Nephron progenitor cell (in vitro differentiated cells): ENCODE results near the gene RICTOR.

Experiments used
- DNase-seq: peaks from one replicate; pipeline ENCODE4 v3.0.0; 2021
- H3K27ac Mint-ChIP-seq: 2 replicates; pipeline ENCODE4 v1.8.0; 2021; ENCODE audit warnings: mild to moderate bottlenecking, moderate library complexity, mixed read lengths
- H3K27me3 Mint-ChIP-seq: 2 replicates; pipeline ENCODE4 v1.8.0; 2021; ENCODE audit warnings: mild to moderate bottlenecking, low read depth, mixed read lengths; ENCODE audit not compliant: poor library complexity
- H3K36me3 Mint-ChIP-seq: 2 replicates; pipeline ENCODE4 v1.8.0; 2021; ENCODE audit warnings: low read depth, mixed read lengths
- H3K4me1 Mint-ChIP-seq: 2 replicates; pipeline ENCODE4 v1.8.0; 2021; ENCODE audit warnings: mixed read lengths
- H3K4me3 Mint-ChIP-seq: 2 replicates; pipeline ENCODE4 v1.8.0; 2021; ENCODE audit warnings: mild to moderate bottlenecking, moderate library complexity, mixed read lengths
- H3K9me3 Mint-ChIP-seq: 2 replicates; pipeline ENCODE4 v1.8.0; 2021; ENCODE audit warnings: mild to moderate bottlenecking, moderate library complexity, mixed read lengths
- TF ChIP-seq, protein P1 (sequence below): fragments of 200-600 bp; sonication (generic); IDR thresholded peaks from 2 replicates; pipeline ENCODE4 v1.5.0; 2021; ENCODE audit warnings: antibody characterized with exemption

Gene RICTOR

GRCh38 chr5:38896760-38897159 is 177.4 kb downstream of the RICTOR start:
- no peaks in the 10 kb centered on the region for H3K36me3 Mint-ChIP-seq
- DNase-seq = no peak
- no peak overlapping the region for H3K4me3 Mint-ChIP-seq
- peaks cover 2% of the 10 kb centered on the region for H3K27me3 Mint-ChIP-seq
- TF ChIP-seq, protein P1, sequence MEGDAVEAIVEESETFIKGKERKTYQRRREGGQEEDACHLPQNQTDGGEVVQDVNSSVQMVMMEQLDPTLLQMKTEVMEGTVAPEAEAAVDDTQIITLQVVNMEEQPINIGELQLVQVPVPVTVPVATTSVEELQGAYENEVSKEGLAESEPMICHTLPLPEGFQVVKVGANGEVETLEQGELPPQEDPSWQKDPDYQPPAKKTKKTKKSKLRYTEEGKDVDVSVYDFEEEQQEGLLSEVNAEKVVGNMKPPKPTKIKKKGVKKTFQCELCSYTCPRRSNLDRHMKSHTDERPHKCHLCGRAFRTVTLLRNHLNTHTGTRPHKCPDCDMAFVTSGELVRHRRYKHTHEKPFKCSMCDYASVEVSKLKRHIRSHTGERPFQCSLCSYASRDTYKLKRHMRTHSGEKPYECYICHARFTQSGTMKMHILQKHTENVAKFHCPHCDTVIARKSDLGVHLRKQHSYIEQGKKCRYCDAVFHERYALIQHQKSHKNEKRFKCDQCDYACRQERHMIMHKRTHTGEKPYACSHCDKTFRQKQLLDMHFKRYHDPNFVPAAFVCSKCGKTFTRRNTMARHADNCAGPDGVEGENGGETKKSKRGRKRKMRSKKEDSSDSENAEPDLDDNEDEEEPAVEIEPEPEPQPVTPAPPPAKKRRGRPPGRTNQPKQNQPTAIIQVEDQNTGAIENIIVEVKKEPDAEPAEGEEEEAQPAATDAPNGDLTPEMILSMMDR = no peak
- peaks cover 41% of the 10 kb centered on the region for H3K9me3 Mint-ChIP-seq
- no peaks in the 10 kb centered on the region for H3K4me1 Mint-ChIP-seq
- H3K27ac Mint-ChIP-seq = no peak overlapping the region

GRCh38 chr5:38892363-38892762 is 181.8 kb downstream of the RICTOR start:
- peaks cover 2% of the 10 kb centered on the region for H3K27me3 Mint-ChIP-seq
- no peak for DNase-seq
- peaks cover 37% of the 10 kb centered on the region for H3K9me3 Mint-ChIP-seq
- peaks cover 4% of the 10 kb centered on the region for H3K4me1 Mint-ChIP-seq
- TF ChIP-seq, protein P1 = no peak
- no peaks in the 10 kb centered on the region for H3K36me3 Mint-ChIP-seq
- H3K27ac Mint-ChIP-seq = no peak overlapping the region
- no peak overlapping the region for H3K4me3 Mint-ChIP-seq

- Mint-ChIP-seq H3K9me3 (peaks cover 29% of the 10 kb centered on the region), H3K36me3 (no peaks in the 10 kb centered on the region), H3K4me3 (no peak overlapping the region), H3K27me3 (peaks cover 2% of the 10 kb centered on the region), H3K4me1 (peaks cover 4% of the 10 kb centered on the region), H3K27ac (no peak overlapping the region)
- TF ChIP-seq, protein P1 = no peak
- no peak for DNase-seq
Measured at GRCh38 chr5:38891563-38891962, 182.6 kb downstream of the RICTOR start.

DNA sequence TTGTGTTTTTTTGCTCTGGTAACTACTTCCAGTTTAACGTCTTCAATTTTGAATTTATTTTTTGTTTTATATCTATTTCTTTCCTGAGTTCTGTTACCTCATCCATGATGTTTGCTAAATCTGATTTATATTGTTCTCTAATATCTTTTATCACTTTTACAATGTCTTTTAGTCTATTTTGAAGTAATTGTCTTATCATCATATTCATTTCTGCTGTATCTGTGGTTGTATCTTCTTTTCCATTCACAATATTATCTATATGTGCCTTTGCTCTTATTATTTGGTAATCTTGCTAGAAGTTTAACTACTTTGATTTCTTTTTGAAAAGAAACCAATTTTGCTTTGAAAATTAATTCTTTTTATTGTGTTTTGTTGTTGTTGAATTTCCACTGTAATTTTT is 184.8 kb downstream of the RICTOR start:
- H3K4me1 Mint-ChIP-seq = peaks cover 4% of the 10 kb centered on the region
- H3K4me3 Mint-ChIP-seq = no peak overlapping the region
- no peak overlapping the region for H3K27ac Mint-ChIP-seq
- H3K36me3 Mint-ChIP-seq = no peaks in the 10 kb centered on the region
- TF ChIP-seq, protein P1 = no peak
- H3K9me3 Mint-ChIP-seq = peaks cover 9% of the 10 kb centered on the region
- peaks cover 2% of the 10 kb centered on the region for H3K27me3 Mint-ChIP-seq
- no peak for DNase-seq

- no peak for DNase-seq
- Mint-ChIP-seq H3K4me3 (no peak overlapping the region), H3K9me3 (no peaks in the 10 kb centered on the region), H3K27me3 (peaks cover 5% of the 10 kb centered on the region), H3K4me1 (peaks cover 4% of the 10 kb centered on the region), H3K27ac (no peak overlapping the region), H3K36me3 (no peaks in the 10 kb centered on the region)
- TF ChIP-seq, protein P1 = no peak
Measured at GRCh38 chr5:38888041-38888440, 186.2 kb downstream of the RICTOR start.
